Left ventricle myocardium inferior (tissue), 1 donor: ENCODE results near the gene PITPNC1. TPM values are rescaled to one million over a fixed set of nuclear protein-coding genes. Genes with fewer than 3 reads are reported as not detected.
"Not testable (repeated sequence)": the region's sequence is repeated elsewhere in the genome, so short reads cannot be mapped to it uniquely, and the experiment has no call there.

Experiments
- DNase-seq: peaks from one replicate; pipeline ENCODE4 v3.0.0-alpha.2; 2020
- H3K27ac ChIP-seq: fragments of 200-600 bp; replicated peaks from 2 replicates; pipeline ENCODE4 v1.8.0; 2021
- H3K27me3 ChIP-seq: fragments of 200-600 bp; 2 replicates; pipeline ENCODE4 v1.8.0; 2021; ENCODE audit warnings: low read depth
- H3K36me3 ChIP-seq: fragments of 200-600 bp; 2 replicates; pipeline ENCODE4 v1.8.0; 2021
- H3K4me1 ChIP-seq: fragments of 200-600 bp; 2 replicates; pipeline ENCODE4 v1.8.0; 2021
- H3K4me3 ChIP-seq: fragments of 200-600 bp; 2 replicates; pipeline ENCODE4 v1.8.0; 2021; ENCODE audit warnings: mild to moderate bottlenecking, moderate library complexity
- H3K9me3 ChIP-seq: fragments of 200-600 bp; replicated peaks from 2 replicates; pipeline ENCODE4 v1.8.0; 2021
- CTCF ChIP-seq: fragments of 200-600 bp; IDR thresholded peaks from 2 replicates; pipeline ENCODE4 v1.8.0; 2021; ENCODE audit warnings: antibody characterized with exemption, mild to moderate bottlenecking, borderline replicate concordance
- intact Hi-C: fragments of 100-400 bp; cut with micrococcal nuclease; formaldehyde crosslinking; loops from one replicate; pipeline ENCODE4 v1.11.0; 2022
- long read RNA-seq: library from polyadenylated mRNA; unstranded; transcript quantifications from one replicate; pipeline ENCODE4 v2.0.0, GENCODE V29; 2021
- total RNA-seq: library from RNA; stranded (reverse); fragmentation: NEBNext Ultra II Directional; extraction: Animal tissue kit (Norgen Biotek cat#: 25700); gene quantifications from one replicate; pipeline ENCODE4 v1.2.1, GENCODE V29; 2021
- donor health status: DM: no; HTN: yes; CAD: no; lungs with severe emphysema.

PITPNC1 gene
- total RNA-seq: 8.1 TPM
- long read RNA-seq, full-length matches to known transcripts: 1 of 16 reads
- long read RNA-seq, partial matches to known transcripts: 3 of 16 reads
- long read RNA-seq, other reads (novel, unspliced or antisense): 12 of 16 reads

- intact Hi-C loops: loop anchor here (5.0 kb wide), 1 partner anchor 310 kb away; no protein-coding TSS in a partner anchor
- no peaks in the 10 kb centered on the region for H3K36me3 ChIP-seq
- H3K4me3 ChIP-seq: peak within 1 kb of the TSS; percentile 80
- H3K27me3 ChIP-seq: no peaks in the 10 kb centered on the region
- H3K9me3 ChIP-seq: no peaks in the 10 kb centered on the region
- peaks cover 58% of the 10 kb centered on the region for H3K4me1 ChIP-seq
- peak; percentile 88 for DNase-seq
- no peak for TF ChIP-seq CTCF
- peak within 1 kb of the TSS; percentile 96 for H3K27ac ChIP-seq
Measured at GRCh38 chr17:67376737-67377487, at the start of gene PITPNC1. Gene PITPNC1, plus strand, starts transcription at chr17:67377281.

GRCh38 chr17:67328026-67328425 lies 49.1 kb upstream of the PITPNC1 start:
- Histone ChIP-seq H3K27ac (no peak overlapping the region), H3K27me3 (no peaks in the 10 kb centered on the region), H3K4me3 (no peak overlapping the region), H3K9me3 (peaks cover 10% of the 10 kb centered on the region), H3K36me3 (no peaks in the 10 kb centered on the region), H3K4me1 (no peaks in the 10 kb centered on the region)
- intact Hi-C loops: no loop called here
- no peak for TF ChIP-seq CTCF
- DNase-seq: no peak

- DNase-seq, H3K27me3 ChIP-seq, H3K4me1 ChIP-seq, H3K4me3 ChIP-seq, H3K9me3 ChIP-seq, H3K36me3 ChIP-seq, H3K27ac ChIP-seq, intact Hi-C loops: not testable (repeated sequence)
Measured at GRCh38 chr17:67331381-67332161, 45.5 kb upstream of the PITPNC1 start.

GRCh38 chr17:67332162-67332508 lies 44.9 kb upstream of the PITPNC1 start:
- H3K27me3 ChIP-seq, intact Hi-C loops, H3K36me3 ChIP-seq, H3K4me1 ChIP-seq, H3K9me3 ChIP-seq, H3K4me3 ChIP-seq, H3K27ac ChIP-seq, DNase-seq: not testable (repeated sequence)

- no peaks in the 10 kb centered on the region for H3K27me3 ChIP-seq
- no peak overlapping the region for H3K4me3 ChIP-seq
- no peaks in the 10 kb centered on the region for H3K4me1 ChIP-seq
- no peak for TF ChIP-seq CTCF
- no peak for DNase-seq
- peaks cover 12% of the 10 kb centered on the region for H3K36me3 ChIP-seq
- intact Hi-C loops: no loop called here
- no peaks in the 10 kb centered on the region for H3K9me3 ChIP-seq
- H3K27ac ChIP-seq: no peak overlapping the region
Measured at GRCh38 chr17:67335245-67335835, 41.7 kb upstream of the PITPNC1 start.

GRCh38 chr17:67336859-67337258 lies 40.2 kb upstream of the PITPNC1 start:
- no peaks in the 10 kb centered on the region for H3K27me3 ChIP-seq
- TF ChIP-seq CTCF: no peak
- H3K9me3 ChIP-seq: no peaks in the 10 kb centered on the region
- DNase-seq: no peak
- H3K36me3 ChIP-seq: peaks cover 27% of the 10 kb centered on the region
- H3K27ac ChIP-seq: no peak overlapping the region
- intact Hi-C loops: no loop called here
- no peaks in the 10 kb centered on the region for H3K4me1 ChIP-seq
- H3K4me3 ChIP-seq: no peak overlapping the region

GRCh38 chr17:67338353-67338752 lies 38.7 kb upstream of the PITPNC1 start:
- H3K4me1 ChIP-seq, H3K27ac ChIP-seq, H3K27me3 ChIP-seq, DNase-seq, intact Hi-C loops, H3K9me3 ChIP-seq, H3K4me3 ChIP-seq: not testable (repeated sequence)
- H3K36me3 ChIP-seq: peaks cover 42% of the 10 kb centered on the region
